ENCODE measurements around the gene FIS1.

FIS1 gene

DNA sequence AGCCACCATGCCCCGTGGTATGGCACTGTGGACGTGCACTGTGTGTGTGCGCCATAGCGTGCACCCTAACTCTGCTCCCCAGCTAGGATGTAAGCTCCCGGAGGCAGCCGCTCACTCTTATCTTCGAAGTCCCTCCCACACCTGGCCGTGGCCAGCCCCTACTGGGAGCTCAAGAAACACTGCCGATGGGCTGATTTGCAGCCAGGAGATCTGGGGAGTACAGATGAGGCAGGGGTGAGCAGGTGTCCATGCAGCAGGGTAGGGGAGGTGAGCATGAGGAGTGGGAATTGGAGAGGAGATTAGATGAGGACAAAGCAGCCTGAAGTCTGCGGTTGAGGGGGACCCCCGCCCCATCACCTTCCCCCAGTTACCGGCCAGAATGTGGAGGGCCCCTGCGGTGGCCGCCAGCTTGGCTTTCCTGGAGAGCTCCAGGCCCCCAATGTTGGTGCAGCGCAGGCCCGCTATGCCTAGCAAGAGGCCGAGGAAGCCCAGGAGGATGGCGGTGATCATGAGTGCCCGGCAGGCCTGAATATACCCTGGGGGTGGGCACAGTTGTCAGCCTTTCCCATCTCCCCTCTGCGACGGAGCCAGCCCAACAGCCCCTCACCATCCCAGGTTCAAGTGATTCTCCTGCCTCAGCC lies 10.9 kb downstream of the FIS1 start:
- DNase-seq (ENCODE audit: low spot score): no peak

DNA sequence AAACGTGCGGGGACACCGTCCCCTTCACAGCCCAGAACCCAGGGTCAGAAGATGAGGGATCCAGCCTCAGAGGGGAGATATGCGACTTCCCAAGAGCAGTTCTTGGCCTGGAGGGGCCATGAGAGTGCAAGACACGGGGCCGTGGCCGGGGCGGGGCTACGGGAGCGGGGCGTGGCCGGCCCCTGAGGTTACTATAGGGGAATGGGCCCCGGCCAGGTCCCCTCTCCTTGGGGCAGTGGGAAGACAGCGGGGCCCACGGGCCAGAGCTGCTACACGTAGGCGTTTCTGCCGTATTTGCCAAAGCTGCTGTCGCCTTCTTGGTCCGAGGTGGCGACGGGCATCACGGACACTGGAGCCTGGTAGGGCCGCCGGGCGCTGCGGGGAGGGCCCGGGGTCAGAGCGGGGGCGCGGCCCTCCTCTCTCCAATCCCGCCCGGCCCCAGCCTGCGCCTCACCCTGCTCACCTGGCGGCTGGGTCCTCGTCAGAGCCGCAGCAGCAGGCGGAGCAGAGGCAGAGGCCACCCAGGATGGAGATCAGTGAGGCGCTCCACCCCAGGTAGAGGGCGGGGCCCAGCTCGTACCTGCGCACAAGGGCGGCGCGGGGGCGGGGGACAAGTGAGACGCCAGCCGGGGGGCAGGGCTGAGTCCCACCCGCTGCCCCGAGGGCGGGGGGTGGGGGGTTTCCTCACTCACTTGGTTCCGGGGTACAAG lies 12.6 kb downstream of the FIS1 start:
- peak; percentile 33 for DNase-seq (ENCODE audit: low spot score)

DNA sequence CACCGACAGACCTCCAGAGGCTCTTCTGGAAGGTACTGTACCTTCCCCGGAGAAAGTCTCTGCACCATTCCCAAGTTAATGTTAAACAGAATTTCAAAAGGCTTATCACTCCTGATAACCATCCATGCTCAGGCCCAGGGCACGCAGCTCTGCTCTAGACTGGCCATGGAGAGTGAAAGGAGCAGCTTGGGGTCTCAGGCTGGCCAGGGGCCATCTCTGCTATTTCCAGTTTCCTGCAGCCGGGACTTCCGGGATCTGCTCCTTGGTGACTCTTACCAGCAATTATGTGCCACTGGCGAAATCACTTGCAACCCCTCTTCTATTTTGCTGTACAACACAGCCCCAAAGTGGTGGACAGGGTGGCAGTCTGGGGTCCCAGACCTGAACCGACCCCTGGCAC lies 13.2 kb downstream of the FIS1 start:
- DNase-seq (ENCODE audit: low spot score): no peak

DNA sequence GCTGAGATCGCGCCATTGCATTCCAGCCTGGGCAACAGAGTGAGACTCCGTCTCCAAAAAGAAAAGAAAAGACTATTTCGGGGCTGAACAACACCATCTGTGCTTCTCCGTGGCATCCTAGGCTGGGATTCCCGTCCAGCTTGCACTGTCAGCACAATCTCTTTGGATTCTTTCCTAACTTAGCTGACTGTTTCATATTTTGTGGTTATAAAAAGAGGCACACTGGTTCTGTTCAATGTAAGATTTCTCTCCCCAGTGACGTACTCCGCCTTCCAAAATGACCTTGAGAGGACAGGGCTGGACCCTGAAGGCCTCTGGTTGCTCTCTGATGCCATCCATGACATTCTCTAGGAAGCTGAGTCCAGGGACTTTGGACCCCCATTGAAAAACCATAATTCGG lies 18.2 kb downstream of the FIS1 start:
- DNase-seq (ENCODE audit: low spot score): peak; percentile 40

DNA sequence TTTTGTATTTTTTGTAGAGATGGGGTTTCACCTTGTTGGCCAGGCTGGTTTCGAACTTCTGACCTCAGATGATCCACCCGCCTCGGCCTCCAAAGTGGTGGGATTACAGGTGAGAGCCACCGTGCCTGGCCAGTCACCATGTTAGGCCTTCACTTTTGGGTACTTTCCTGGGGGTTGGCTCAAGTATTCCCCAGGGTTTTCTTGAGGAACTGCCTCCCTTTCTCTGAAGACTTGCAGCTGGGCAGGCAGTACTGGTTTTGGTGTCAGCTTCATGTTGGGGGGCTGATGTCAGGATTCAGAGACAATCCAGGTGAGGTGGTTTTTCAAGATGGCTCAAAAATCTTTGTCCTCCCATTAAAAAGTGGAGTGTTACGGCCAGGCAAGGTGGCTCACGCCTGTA lies 19.2 kb downstream of the FIS1 start:
- DNase-seq (ENCODE audit: low spot score): no peak

DNA sequence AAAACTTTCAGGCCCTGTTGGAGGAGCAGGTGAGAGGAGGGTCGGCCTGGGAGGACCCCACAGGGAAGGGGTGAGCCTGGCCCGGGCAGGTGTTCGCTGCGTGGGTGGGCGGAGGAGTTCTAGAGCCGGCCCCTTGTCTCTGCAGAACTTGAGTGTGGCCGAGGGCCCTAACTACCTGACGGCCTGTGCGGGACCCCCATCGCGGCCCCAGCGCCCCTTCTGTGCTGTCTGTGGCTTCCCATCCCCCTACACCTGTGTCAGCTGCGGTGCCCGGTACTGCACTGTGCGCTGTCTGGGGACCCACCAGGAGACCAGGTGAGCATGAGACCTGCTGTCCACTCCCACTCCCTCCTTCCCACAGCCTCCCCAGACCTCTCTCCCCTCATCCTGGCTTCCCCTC lies 21.4 kb downstream of the FIS1 start:
- no peak for DNase-seq (ENCODE audit: low spot score)

DNA sequence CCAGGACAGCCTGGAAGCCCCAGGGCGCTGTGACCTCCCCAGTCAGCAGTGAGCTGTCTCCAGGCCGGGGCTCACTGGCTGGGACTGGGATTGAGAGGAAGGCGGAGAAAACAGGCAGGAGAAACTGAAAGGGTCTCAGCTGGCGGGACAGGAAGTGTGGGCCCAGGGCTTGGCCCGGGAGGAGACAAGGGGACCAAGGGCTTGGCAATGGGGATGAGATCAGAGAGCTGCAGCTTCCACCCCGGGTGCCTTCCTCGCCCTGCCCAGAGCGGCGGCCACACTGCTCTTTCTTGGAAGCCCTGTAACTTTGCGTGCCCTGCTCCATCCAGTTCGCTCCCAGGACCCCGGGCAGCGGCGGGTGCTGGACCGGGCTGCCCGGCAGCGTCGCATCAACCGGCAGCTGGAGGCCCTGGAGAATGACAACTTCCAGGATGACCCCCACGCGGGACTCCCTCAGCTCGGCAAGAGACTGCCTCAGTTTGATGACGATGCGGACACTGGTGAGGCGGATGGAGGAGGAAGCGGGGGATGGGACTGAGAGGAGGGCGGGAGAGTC lies 22.5 kb downstream of the FIS1 start:
- DNase-seq (ENCODE audit: low spot score): no peak

DNA sequence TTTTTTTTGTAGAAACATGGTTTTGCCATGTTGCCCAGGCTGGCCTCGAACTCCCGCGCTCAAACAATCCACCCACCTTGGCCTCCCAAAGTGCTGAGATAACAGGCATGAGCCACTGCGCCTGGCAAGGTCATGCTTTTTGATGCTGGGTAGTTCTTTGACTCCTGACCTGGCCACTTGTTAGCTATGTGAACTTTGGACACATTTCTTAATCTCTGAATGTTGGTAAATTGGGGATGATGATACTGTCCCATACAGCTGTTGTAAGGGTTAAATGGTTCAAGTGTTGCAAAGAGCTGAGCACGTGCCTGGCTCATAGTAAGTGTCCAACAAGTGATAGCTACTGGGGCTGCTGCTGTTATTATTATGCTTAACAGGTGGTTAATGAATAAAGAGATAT lies 24.6 kb downstream of the FIS1 start:
- no peak for DNase-seq (ENCODE audit: low spot score)

DNA sequence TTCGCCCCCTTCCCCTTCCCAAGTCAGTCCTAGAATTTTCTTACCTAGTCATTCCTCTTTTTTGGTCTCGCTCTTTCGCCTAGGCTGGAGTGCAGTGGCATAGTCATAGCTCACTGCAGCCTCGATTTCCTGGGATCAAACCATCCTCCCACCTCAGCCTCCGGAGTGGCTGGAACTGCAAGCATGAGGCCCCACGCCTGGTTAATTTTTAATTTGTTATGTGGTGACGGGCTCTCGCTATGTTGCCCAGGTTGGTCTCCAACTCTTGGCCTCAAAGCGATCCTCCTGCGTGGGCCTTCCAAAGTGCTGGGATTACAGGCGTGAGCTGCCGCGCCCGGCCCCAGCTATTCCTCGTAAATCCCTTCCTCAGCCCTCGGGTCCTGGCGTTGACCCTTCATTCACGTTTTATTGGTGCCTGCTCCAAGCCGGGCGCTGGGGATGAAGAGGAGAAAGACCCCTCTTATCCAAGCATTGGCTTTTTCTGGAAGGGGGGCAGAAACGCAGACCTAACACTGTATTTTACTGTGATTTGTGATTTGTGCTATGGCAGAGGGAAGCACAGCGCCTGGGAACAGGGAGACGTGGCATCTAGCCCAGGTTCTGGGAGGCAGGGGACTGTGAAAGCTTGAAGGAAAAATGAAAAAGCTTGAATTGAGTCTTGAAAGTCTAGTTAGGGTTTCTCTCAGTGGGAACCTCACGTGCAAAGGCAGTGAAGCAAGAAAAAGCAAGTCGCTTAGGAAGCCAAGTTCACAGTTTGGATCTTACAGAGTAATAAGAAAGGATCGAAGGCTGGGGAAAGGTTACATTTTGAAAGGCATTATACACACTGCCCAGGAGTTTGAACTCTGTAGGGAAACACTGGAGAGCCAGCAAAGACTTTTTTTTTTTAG lies 26.4 kb downstream of the FIS1 start:
- no peak for DNase-seq (ENCODE audit: low spot score)

DNA sequence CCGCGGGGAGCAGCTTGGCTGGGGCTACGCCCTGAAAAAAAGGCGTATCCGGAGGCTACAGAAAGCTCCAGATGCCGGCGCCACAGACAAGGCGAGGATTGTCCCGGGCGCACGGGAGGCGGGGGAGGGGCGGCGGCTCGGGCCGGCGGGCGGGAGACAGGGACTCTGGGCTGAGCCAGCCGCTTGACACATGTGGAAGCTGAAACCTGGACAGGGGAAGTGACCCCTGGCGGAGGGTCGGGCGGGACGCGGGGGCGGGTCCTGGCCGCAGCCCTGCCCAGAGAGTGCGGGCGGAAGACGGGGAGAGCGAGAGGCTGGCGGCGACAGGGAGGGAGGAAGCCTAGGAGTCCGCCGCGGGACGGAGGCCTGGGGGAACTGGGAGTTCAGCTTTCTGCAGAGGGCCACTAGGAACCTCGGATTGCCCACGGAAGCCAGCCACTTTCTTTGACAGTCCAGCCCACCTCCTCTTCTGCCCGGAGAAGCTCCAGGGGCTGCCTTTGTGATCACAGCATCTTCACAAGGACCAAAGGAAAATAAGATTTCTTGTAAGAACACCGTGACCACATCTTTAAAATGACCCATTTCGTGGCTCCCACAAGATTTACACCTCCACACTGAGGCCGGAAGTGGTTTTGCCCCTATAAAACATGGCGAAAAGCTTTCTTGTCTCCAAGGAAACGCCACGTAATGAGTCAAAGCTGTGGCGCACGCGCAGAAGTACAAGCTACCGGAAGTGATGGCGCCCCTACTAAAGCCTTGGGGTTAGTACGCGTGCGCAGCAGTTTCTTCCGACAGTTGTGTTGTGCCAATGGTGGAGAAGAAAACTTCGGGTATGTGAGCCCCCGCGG lies 27.3 kb downstream of the FIS1 start, which contains the start of the genes PLOD3 and ZNHIT1:
TSS of gene PLOD3 (minus strand) at position 194 of the 848 bp plus-strand sequence. CDS start 307 bp downstream, outside the sequence.
TSS of gene ZNHIT1 (plus strand) at position 778 of the 848 bp plus-strand sequence. CDS start at position 809, 31 bp downstream.
- DNase-seq (ENCODE audit: low spot score): peak; percentile 99

DNA sequence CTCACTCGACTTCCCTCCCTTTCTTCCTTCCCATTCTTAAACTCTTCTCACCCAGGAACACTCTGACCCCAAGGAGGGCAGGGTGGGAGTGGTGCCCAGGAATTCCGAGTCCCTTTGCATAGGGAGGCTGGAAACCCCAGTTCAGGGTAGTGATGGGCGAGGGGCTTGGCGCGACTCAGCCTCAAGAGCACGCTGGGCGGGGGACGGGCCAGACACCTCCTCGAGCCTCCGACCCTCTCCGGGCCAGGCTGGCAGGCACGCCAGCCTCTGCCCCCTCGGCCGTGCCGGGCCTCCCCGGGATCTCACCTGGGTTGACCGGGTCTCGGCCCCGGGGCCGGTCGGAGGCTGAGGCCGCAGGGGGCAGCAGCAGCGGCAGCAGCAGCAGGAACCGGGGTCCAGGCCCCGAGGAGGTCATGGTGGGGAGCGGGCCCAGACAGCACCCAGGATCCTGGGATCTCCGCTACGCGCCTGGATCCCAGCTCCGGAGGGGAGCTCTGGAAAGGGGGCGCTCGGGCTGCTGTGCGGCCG lies 28.0 kb downstream of the FIS1 start:
- DNase-seq (ENCODE audit: low spot score): no peak

DNA sequence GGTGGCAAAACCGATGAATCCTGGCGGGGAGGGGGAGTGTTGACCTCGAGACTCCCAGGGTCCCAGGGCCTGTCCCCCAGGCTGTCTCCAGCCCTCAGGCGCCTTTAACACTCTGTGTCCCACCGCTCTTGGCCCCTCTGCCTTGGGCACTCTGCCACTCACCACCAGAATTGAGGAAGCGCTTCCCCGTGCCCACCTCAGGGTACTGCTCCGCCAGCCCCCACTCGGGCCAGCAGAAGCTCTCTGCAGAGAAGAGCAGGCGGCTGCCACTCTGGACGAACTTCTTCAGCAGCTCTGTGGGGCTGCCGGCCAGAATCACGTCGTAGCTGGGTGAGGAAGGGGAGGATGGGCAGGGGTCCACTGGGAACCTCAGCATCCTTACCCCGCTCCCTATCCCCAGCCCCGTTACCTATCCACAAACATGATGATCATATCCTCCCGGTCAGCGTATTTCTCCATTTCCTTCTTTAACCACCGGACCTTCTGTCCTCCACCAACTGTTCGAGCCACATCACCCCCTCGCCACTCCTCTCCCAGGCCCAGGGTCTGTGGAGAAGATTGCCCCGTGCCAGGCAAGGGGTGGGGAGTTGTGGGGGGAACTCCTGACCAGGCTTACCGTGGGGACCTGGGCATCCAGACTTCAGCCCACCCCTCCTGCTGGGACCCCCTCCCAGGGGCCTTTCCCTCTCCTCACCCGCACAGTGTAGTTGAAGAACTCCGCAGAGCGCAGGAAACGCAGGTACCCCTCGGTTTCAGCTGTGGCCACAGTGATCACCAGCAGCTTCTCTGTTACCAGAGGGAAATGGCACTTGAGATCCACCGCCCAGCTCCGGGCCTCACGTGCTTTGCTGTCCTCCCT lies 28.7 kb downstream of the FIS1 start:
- DNase-seq (ENCODE audit: low spot score): no peak

DNA sequence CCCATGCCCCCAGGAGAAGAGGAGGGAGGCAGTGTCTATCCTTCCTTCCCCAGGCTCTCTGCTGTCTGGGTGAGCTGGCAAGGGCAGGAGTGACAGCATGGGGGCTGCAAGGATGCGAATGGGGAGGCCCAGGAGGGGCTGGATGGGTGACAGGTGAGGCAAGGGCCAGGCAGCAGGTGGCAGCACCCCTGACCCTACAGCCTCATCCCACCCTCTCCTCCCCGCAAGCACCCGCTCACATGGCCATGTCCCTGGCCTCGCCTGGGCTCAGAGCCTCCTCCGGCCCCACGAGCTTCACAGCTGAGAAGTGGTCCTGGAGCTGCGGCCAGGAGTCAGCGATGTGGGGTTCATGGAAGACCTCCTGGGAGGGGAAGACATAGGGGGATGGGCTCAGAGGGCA lies 32.9 kb downstream of the FIS1 start:
- DNase-seq (ENCODE audit: low spot score): no peak

DNA sequence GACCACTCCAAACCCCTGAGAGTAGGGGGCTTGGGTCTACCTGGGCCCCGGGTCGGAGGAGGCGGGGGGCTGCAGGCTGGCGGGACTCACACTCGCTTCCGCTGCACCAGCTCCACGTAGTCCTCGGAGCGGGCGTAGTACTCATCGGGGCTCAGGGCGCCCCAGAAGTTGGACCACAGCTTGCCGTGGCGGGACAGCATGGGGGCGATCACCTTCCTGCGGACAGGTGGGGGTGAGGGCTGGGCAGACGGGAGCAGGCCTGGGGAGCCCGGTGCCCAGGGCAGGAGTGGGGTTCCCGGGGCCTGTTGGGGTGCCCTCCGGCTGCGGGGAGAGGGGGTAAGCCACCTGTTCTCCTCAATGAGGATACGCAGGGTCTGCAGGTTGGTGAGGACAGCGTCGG lies 33.4 kb downstream of the FIS1 start:
- no peak for DNase-seq (ENCODE audit: low spot score)

DNA sequence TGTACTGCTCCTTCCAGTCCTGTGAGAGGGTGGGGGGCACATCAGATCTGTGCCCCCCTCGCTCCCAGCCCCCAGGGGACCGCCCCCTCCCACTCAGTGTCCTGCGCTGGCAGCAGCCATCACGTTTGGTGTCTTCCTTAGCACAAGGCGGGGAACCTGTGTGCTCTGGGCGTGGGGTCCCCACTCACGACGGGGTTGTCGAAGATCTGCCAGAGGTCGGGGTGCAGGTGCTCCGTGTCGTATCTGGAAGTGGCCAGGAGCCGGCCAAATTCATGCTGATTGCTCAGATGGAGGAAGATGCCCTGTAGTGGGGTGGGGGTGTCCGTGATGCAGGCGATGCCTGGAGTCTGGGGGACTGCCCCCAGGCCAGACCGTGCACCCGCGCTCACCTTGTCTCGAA lies 34.7 kb downstream of the FIS1 start:
- DNase-seq (ENCODE audit: low spot score): no peak

DNA sequence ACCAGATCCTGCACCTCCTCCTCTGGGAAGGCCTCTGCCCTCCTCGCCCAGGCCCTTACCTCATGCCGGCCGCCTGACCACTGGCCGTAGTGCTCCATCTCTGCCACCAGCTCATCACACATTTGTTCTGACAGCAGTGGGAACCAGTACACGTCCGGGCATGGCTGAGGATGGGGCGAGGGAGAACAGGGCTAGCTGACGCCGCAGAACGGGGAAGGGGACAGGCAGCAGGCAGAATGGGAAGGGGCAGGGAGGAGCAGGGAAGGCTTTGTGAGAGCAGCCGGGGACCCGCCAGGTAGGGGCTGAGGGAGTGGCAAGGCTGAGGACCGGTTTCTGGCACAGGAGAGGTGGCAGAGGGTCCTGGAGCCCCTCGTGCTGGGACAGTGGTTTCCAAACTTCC lies 36.1 kb downstream of the FIS1 start:
- DNase-seq (ENCODE audit: low spot score): no peak

DNA sequence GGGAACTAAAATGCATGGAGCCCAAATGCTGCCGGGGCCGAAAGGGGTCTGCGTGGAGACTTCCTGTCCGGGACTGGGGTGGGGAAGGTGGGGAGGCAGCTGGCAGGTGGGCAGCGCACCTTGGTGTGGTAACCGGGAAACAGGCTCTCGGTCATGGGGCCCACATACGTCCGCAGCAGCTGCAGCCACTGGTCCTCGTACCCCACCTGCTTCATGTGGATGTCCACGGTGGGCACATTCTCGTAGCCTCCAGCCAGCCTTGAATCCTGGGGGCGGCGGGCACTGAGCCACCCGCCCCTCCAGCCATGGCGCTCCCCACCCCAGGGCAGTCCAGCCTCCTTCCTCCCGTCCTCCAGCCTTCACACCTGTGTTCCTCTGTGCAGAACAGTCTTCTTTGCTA lies 37.4 kb downstream of the FIS1 start:
- no peak for DNase-seq (ENCODE audit: low spot score)

DNA sequence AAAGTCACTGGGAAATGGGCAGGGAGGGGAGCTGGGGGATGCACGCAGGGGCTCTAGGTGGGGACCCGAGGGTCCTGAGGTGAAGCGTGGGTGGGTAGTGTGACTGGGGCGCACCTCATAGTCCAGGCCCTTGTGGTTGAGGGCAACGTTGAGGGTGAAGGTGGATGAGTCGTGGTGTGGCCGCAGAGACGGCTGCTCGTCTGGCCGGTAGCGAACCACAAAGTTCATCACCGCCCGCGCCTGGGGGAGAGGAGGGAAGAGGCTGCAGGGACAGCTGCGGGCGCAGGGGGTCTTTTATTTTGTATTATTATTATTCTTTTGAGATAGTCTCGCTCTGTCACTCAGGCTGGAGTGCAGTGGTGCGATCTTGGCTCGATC lies 38.2 kb downstream of the FIS1 start:
- no peak for DNase-seq (ENCODE audit: low spot score)

DNA sequence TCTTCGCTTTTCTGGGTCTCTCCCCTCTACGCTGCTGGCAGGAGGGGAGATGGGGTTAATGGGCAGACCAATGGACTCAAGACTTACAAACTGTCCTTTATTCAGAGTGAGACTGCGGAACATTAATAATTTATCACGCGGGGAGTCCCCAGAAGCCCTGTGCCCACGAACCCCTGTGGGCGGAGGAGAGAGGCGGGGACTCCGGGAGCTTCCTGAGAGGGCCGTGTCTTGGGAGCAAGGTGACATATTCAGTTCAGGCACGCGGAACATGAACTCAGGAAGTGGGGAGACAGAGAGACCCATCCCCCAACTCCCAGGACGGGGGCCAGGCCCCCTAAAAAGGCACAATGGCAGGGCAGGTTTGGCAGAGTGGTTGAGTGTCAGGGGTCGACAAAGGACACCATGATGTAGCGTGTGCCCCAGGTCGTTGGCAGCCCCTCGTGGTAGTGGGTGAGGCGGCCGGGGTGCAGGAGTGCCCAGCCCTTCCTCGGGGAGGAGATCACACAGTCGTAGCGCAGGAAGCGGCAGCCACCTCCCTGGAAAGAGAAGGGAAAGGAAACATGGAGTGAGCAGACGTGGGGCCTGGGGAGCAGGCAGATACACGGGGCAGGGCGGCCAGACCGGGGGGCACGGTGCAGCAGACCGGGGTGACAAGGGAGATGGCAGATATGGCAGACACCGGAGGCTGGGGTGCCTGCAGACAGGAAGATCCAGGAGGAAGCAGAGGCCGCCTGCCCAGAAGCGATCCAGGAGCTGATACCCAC lies 38.8 kb downstream of the FIS1 start:
- DNase-seq (ENCODE audit: low spot score): no peak
